ENCODE data around the gene RILPL2. TPM values are rescaled to one million over a fixed set of nuclear protein-coding genes. Genes with fewer than 3 reads are reported as not detected.
"Not testable (repeated sequence)": the region's sequence is repeated elsewhere in the genome, so short reads cannot be mapped to it uniquely, and the experiment has no call there.

The RILPL2 gene
- total RNA-seq, 1 experiment from 2014 or later, result 2.6 TPM

- TF ChIP-seq CTCF (IDR thresholded peaks at IDR 0.05; ENCODE audit: unreplicated experiment), result no peak
- Mint-ChIP-seq H3K4me1 (ENCODE audit: insufficient read depth, unreplicated experiment) (peaks cover 10% of the 10 kb centered on the region), H3K36me3 (ENCODE audit: insufficient read depth, unreplicated experiment) (peaks cover 69% of the 10 kb centered on the region), H3K9me3 (ENCODE audit: unreplicated experiment) (no peaks in the 10 kb centered on the region), H3K27me3 (ENCODE audit: insufficient read depth, unreplicated experiment) (no peaks in the 10 kb centered on the region), H3K27ac (ENCODE audit: low read depth, unreplicated experiment) (no peak overlapping the region), H3K4me3 (ENCODE audit: unreplicated experiment) (no peak overlapping the region)
- no peak for DNase-seq (ENCODE audit: unreplicated experiment)
- ChIA-PET POLR2A (interaction anchor here (0.9 to 1.7 kb wide), 3 partner anchors 8 to 101 kb away, joined by 3 to 5 read pairs (median 3); partner anchors contain the start of gene SNRNP35), CTCF (interaction anchor here (0.5 to 0.7 kb wide), 3 partner anchors 16 to 334 kb away, joined by 3 read pairs; no protein-coding TSS in a partner anchor)
- intact Hi-C loops (cut with micrococcal nuclease), result no loop called here
- BruUV-seq (replicated peaks), result no TSS peak
Observed at GRCh38 chr12:123482876-123483275, 46.4 kb upstream of the RILPL2 start.

GRCh38 chr12:123481251-123481650 lies 44.8 kb upstream of the RILPL2 start:
- peaks cover 70% of the 10 kb centered on the region for H3K36me3 Mint-ChIP-seq (ENCODE audit: insufficient read depth, unreplicated experiment)
- POLR2A ChIA-PET; intact Hi-C loops (cut with micrococcal nuclease); DNase-seq (ENCODE audit: unreplicated experiment); CTCF ChIA-PET; BruUV-seq (replicated peaks); H3K4me3 Mint-ChIP-seq (ENCODE audit: unreplicated experiment); H3K9me3 Mint-ChIP-seq (ENCODE audit: unreplicated experiment); H3K27ac Mint-ChIP-seq (ENCODE audit: low read depth, unreplicated experiment); H3K27me3 Mint-ChIP-seq (ENCODE audit: insufficient read depth, unreplicated experiment): not testable (repeated sequence)
- peaks cover 10% of the 10 kb centered on the region for H3K4me1 Mint-ChIP-seq (ENCODE audit: insufficient read depth, unreplicated experiment)

- H3K4me3 Mint-ChIP-seq (ENCODE audit: unreplicated experiment), result no peak overlapping the region
- H3K27ac Mint-ChIP-seq (ENCODE audit: low read depth, unreplicated experiment), result no peak overlapping the region
- intact Hi-C loops (cut with micrococcal nuclease), result no loop called here
- no peak for TF ChIP-seq CTCF (IDR thresholded peaks at IDR 0.05; ENCODE audit: unreplicated experiment)
- ChIA-PET POLR2A (interaction anchor here (1.0 kb wide), 1 partner anchor 22 kb away, joined by 4 read pairs; the partner anchor contains the start of gene SNRNP35), CTCF (interaction anchor here (0.7 kb wide), 1 partner anchor 102 kb away, joined by 3 read pairs; no protein-coding TSS in a partner anchor)
- peaks cover 72% of the 10 kb centered on the region for H3K36me3 Mint-ChIP-seq (ENCODE audit: insufficient read depth, unreplicated experiment)
- H3K27me3 Mint-ChIP-seq (ENCODE audit: insufficient read depth, unreplicated experiment), result no peaks in the 10 kb centered on the region
- DNase-seq (ENCODE audit: unreplicated experiment), result no peak
- H3K9me3 Mint-ChIP-seq (ENCODE audit: unreplicated experiment), result no peaks in the 10 kb centered on the region
- H3K4me1 Mint-ChIP-seq (ENCODE audit: insufficient read depth, unreplicated experiment), result peaks cover 10% of the 10 kb centered on the region
- BruUV-seq (replicated peaks), result no TSS peak
Observed at GRCh38 chr12:123479442-123480180, 43.1 kb upstream of the RILPL2 start.

- no TSS peak for BruUV-seq (replicated peaks)
- Mint-ChIP-seq H3K4me1 (ENCODE audit: insufficient read depth, unreplicated experiment) (peaks cover 10% of the 10 kb centered on the region), H3K9me3 (ENCODE audit: unreplicated experiment) (no peaks in the 10 kb centered on the region), H3K4me3 (ENCODE audit: unreplicated experiment) (no peak overlapping the region), H3K27me3 (ENCODE audit: insufficient read depth, unreplicated experiment) (no peaks in the 10 kb centered on the region), H3K27ac (ENCODE audit: low read depth, unreplicated experiment) (peak overlapping the region; percentile 1), H3K36me3 (ENCODE audit: insufficient read depth, unreplicated experiment) (peaks cover 70% of the 10 kb centered on the region)
- intact Hi-C loops (cut with micrococcal nuclease), result no loop called here
- DNase-seq (ENCODE audit: unreplicated experiment), result peak; percentile 79
- ChIA-PET POLR2A (interaction anchor here (1.0 to 1.4 kb wide), 3 partner anchors 11 to 30 kb away, joined by 3 to 4 read pairs (median 4); partner anchors contain the start of gene SNRNP35), CTCF (interaction anchor here (0.7 kb wide), 1 partner anchor 103 kb away, joined by 3 read pairs; no protein-coding TSS in a partner anchor)
- no peak for TF ChIP-seq CTCF (IDR thresholded peaks at IDR 0.05; ENCODE audit: unreplicated experiment)
Observed at GRCh38 chr12:123478762-123479161, 42.3 kb upstream of the RILPL2 start.

Data from MCF 10A (cell line).